Ascending aorta (tissue), 2 donors: ENCODE results near the gene SORCS2. TPM values are rescaled to one million over a fixed set of nuclear protein-coding genes. Genes with fewer than 3 reads are reported as not detected.

Experiments
- DNase-seq, 2 donors: peaks; one replicate each; pipeline ENCODE4 v3.0.0-alpha.2; 2019; ENCODE audit warnings: low spot score in 2 of 2
- H3K27ac ChIP-seq, 2 donors: fragments of 200-600 bp; sonication (generic); one replicate each; pipeline ENCODE4 v1.5.1; 2016 to 2017; ENCODE audit warnings: mild to moderate bottlenecking in 1 of 2
- H3K27me3 ChIP-seq: fragments of 200-600 bp; sonication (generic); one replicate; pipeline ENCODE4 v1.5.1; 2017
- H3K36me3 ChIP-seq, 2 donors: fragments of 200-600 bp; sonication (generic); one replicate each; pipeline ENCODE4 v1.5.1; 2016
- H3K4me1 ChIP-seq, 2 donors: fragments of 200-600 bp; sonication (generic); one replicate each; pipeline ENCODE4 v1.5.1; 2016 to 2017; ENCODE audit warnings: mild to moderate bottlenecking in 1 of 2
- H3K4me3 ChIP-seq, 2 donors: fragments of 200-600 bp; sonication (generic); one replicate each; pipeline ENCODE4 v1.5.1; 2016 to 2017; ENCODE audit warnings: mild to moderate bottlenecking in 1 of 2
- H3K9me3 ChIP-seq, 2 donors: fragments of 200-600 bp; sonication (generic); one replicate each; pipeline ENCODE4 v1.5.1; 2016
- CTCF ChIP-seq, 3 experiments: fragments of 200-600 bp in 2 of 3; fragments of 450-650 bp in 1 of 3; sonication (generic) in 2 of 3; IDR thresholded peaks; one replicate each; pipeline ENCODE4 v1.5.1; 2016 to 2019; ENCODE audit warnings: antibody characterized with exemption in 3 of 3, mild to moderate bottlenecking in 1 of 3, moderate library complexity in 1 of 3
- intact Hi-C: fragments of 100-400 bp; cut with DNase I; formaldehyde crosslinking; loops from one replicate; pipeline ENCODE4 v1.15.1; 2023
- total RNA-seq: library from RNA; depleted of rRNA; stranded (reverse); fragments of >200 nt; gene quantifications from one replicate; pipeline ENCODE4 v1.1.0, GENCODE V29; 2016

The SORCS2 gene
- total RNA-seq, 1 donor from 2014 or later, result 0.32 TPM

GRCh38 chr4:7523526-7523925 is 331.2 kb downstream of the SORCS2 start:
- Histone ChIP-seq H3K27ac (no peak overlapping the region), H3K36me3 (no peaks in the 10 kb centered on the region), H3K27me3 (no peaks in the 10 kb centered on the region), H3K4me3 (no peak overlapping the region), H3K4me1 (no peaks in the 10 kb centered on the region), H3K9me3 (no peaks in the 10 kb centered on the region)
- intact Hi-C loops, result no loop called here
- DNase-seq, result no peak
- no peak for TF ChIP-seq CTCF (IDR thresholded peaks at IDR 0.05)

GRCh38 chr4:7524064-7524682 is 331.8 kb downstream of the SORCS2 start:
- intact Hi-C loops, result no loop called here
- DNase-seq, result no peak
- no peaks in the 10 kb centered on the region for H3K27me3 ChIP-seq

GRCh38 chr4:7524843-7525242 is 332.5 kb downstream of the SORCS2 start:
- no peaks in the 10 kb centered on the region for H3K36me3 ChIP-seq
- no peaks in the 10 kb centered on the region for H3K27me3 ChIP-seq
- intact Hi-C loops, result no loop called here
- no peak overlapping the region for H3K27ac ChIP-seq
- no peak overlapping the region for H3K4me3 ChIP-seq
- no peak for TF ChIP-seq CTCF (IDR thresholded peaks at IDR 0.05)
- DNase-seq, result no peak
- H3K4me1 ChIP-seq, result no peaks in the 10 kb centered on the region
- no peaks in the 10 kb centered on the region for H3K9me3 ChIP-seq

More at GRCh38 chr4:7524064-7524682, 331.8 kb downstream of the SORCS2 start:
- Histone ChIP-seq H3K36me3 (no peaks in the 10 kb centered on the region), H3K4me3 (no peak overlapping the region), H3K27ac (no peak overlapping the region), H3K4me1 (no peaks in the 10 kb centered on the region), H3K9me3 (no peaks in the 10 kb centered on the region)
- no peak for TF ChIP-seq CTCF (IDR thresholded peaks at IDR 0.05)

- Histone ChIP-seq H3K9me3 (no peaks in the 10 kb centered on the region), H3K36me3 (no peaks in the 10 kb centered on the region), H3K4me3 (no peak overlapping the region), H3K27me3 (no peaks in the 10 kb centered on the region), H3K27ac (no peak overlapping the region), H3K4me1 (no peaks in the 10 kb centered on the region)
- no peak for TF ChIP-seq CTCF (IDR thresholded peaks at IDR 0.05)
- intact Hi-C loops, result no loop called here
- DNase-seq, result no peak
Observed at GRCh38 chr4:7526491-7526890, 334.2 kb downstream of the SORCS2 start.

GRCh38 chr4:7526929-7527535 is 334.7 kb downstream of the SORCS2 start:
- H3K9me3 ChIP-seq, result no peaks in the 10 kb centered on the region
- H3K4me1 ChIP-seq, result no peaks in the 10 kb centered on the region
- H3K27ac ChIP-seq, result no peak overlapping the region
- no peak overlapping the region for H3K4me3 ChIP-seq
- no peak for DNase-seq
- no peak for TF ChIP-seq CTCF (IDR thresholded peaks at IDR 0.05)
- no peaks in the 10 kb centered on the region for H3K36me3 ChIP-seq
- intact Hi-C loops, result no loop called here
- H3K27me3 ChIP-seq, result no peaks in the 10 kb centered on the region
